Panc1 (cell line): ENCODE data around the gene MYO5B.

Source experiments
- CTCF ChIP-seq: fragments of 450-650 bp; IDR thresholded peaks from 2 replicates; pipeline ENCODE4 v1.5.1; 2017; ENCODE audit warnings: mild to moderate bottlenecking
- POLR2AphosphoS5 ChIP-seq: IDR thresholded peaks from 2 replicates; pipeline ENCODE4 v1.6.1; 2012; ENCODE audit warnings: mild to moderate bottlenecking, low read depth, low read length, moderate library complexity

GRCh38 chr18:50105027-50105426, 89.9 kb downstream of the MYO5B start:
- TF ChIP-seq CTCF (no peak), POLR2AphosphoS5 (no peak)
